HepG2 (cell line): ENCODE measurements around the gene CRYZ. TPM values are rescaled to one million over a fixed set of nuclear protein-coding genes. Genes with fewer than 3 reads are reported as not detected.

ENCODE experiments used
- ATAC-seq: fragments of 200-7000 bp; cut with Tn5 transposase; 3 replicates; pipeline ENCODE4 v1.9.1; 2020; ENCODE audit warnings: mild to moderate bottlenecking, moderate library complexity
- BruUV-seq: library from RNA; stranded (reverse); fragments of 400-500 nt; replicated peaks from 2 replicates; lab custom pipeline; 2021; lab: Mats Ljungman, UMichigan
- CTCF ChIA-PET: fragments of 300-600 bp; formaldehyde crosslinking; extraction: SDS; loops from one replicate; lab custom pipeline; 2021; ENCODE audit warnings: low total read pairs, inconsistent platforms, low intra/inter-chr PET ratio; lab: Yijun Ruan, JAX
- POLR2A ChIA-PET: fragments of 350-600 bp; sonication (Branson Sonifier 250); formaldehyde crosslinking; loops from one replicate; lab custom pipeline; 2020; ENCODE audit warnings: antibody characterized with exemption, inconsistent platforms; lab: Yijun Ruan, JAX
- DNase-seq: peaks from one replicate; pipeline ENCODE4 v3.0.0-alpha.2; 2015; ENCODE audit warnings: low spot score
- FAIRE-seq: peaks from 3 replicates; lab custom pipeline; 2011; peaks lifted over from hg19 to GRCh38; lab: Jason Lieb, UNC
- H2AFZ ChIP-seq: one replicate; pipeline ENCODE4 v1.6.1; 2011; ENCODE audit warnings: low read length, inconsistent platforms
- H3K27ac ChIP-seq: fragments of 300-600 bp; 3 replicates; pipeline ENCODE4 v1.8.0; 2011; ENCODE audit warnings: mixed run types, mild to moderate bottlenecking, mixed read lengths, low read length, inconsistent platforms; ENCODE audit not compliant: insufficient read depth; ENCODE audit errors: extremely low read length
- H3K27me3 ChIP-seq, 2 experiments: fragments of 200-600 bp in 1 of 2; 2 replicates in 1 of 2; 3 replicates in 1 of 2; pipeline versions ENCODE4 v1.6.0 to v1.8.0; 2011; ENCODE audit warnings: low read length in 2 of 2, mild to moderate bottlenecking in 2 of 2, moderate library complexity in 2 of 2, inconsistent platforms in 1 of 2; ENCODE audit not compliant: insufficient read depth in 2 of 2, control insufficient read depth in 1 of 2
- H3K36me3 ChIP-seq, 2 experiments: fragments of 200-600 bp in 1 of 2; replicated peaks in 1 of 2; 2 replicates in 1 of 2; 3 replicates in 1 of 2; pipeline versions ENCODE4 v1.5.1 to v1.8.0; 2011; ENCODE audit warnings: low read length in 2 of 2, inconsistent platforms in 1 of 2; ENCODE audit not compliant: insufficient read depth in 2 of 2, control insufficient read depth in 1 of 2
- H3K4me1 ChIP-seq: 2 replicates; pipeline ENCODE4 v1.5.1; 2012; ENCODE audit warnings: low read length, inconsistent platforms; ENCODE audit not compliant: insufficient read depth
- H3K4me2 ChIP-seq: 2 replicates; pipeline ENCODE4 v1.6.0; 2011; ENCODE audit warnings: low read depth, low read length, inconsistent platforms
- H3K4me3 ChIP-seq, 3 experiments: fragments of 200-600 bp in 1 of 3; sonication (generic), shearing (Covaris generic) in 1 of 3; replicated peaks in 1 of 3; 2 replicates each; pipeline ENCODE4 v1.5.1; 2011 to 2016; ENCODE audit warnings: low read length in 3 of 3, inconsistent platforms in 2 of 3, low read depth in 2 of 3, mild to moderate bottlenecking in 2 of 3, control low read depth in 1 of 3, mixed read lengths in 1 of 3; ENCODE audit not compliant: insufficient read depth in 1 of 3
- H3K79me2 ChIP-seq: one replicate; pipeline ENCODE4 v1.6.1; 2011; ENCODE audit warnings: low read length, inconsistent platforms; ENCODE audit not compliant: insufficient read depth
- H3K9ac ChIP-seq: 2 replicates; pipeline ENCODE4 v1.6.0; 2011; ENCODE audit warnings: mild to moderate bottlenecking, low read depth, low read length, inconsistent platforms; ENCODE audit not compliant: insufficient read depth
- H3K9me3 ChIP-seq: 2 replicates; pipeline ENCODE4 v1.5.1; 2012; ENCODE audit warnings: mild to moderate bottlenecking, low read length
- H4K20me1 ChIP-seq: 2 replicates; pipeline ENCODE4 v1.6.0; 2011; ENCODE audit warnings: inconsistent platforms, mild to moderate bottlenecking, low read length, moderate library complexity; ENCODE audit not compliant: insufficient read depth
- FOXA3 ChIP-seq: IDR thresholded peaks from 2 replicates; pipeline ENCODE4 v1.6.1; 2016; ENCODE audit warnings: missing genetic modification reagents, missing compliant biosample characterization
- GATAD2A ChIP-seq: IDR thresholded peaks from 2 replicates; pipeline ENCODE4 v1.6.1; 2016
- KDM6A ChIP-seq: IDR thresholded peaks from 2 replicates; pipeline ENCODE4 v1.6.1; 2016; ENCODE audit warnings: low read depth
- KLF16 ChIP-seq, 2 experiments: sonication (generic) in 1 of 2; formaldehyde crosslinking in 1 of 2; IDR thresholded peaks; 2 replicates each; pipeline versions ENCODE4 v1.6.1 to v1.8.0; 2016 to 2023; ENCODE audit warnings: missing genetic modification reagents in 2 of 2, missing compliant biosample characterization in 1 of 2
- MED8 ChIP-seq: sonication (generic); formaldehyde crosslinking; IDR thresholded peaks from 2 replicates; pipeline ENCODE4 v1.8.1; 2023; ENCODE audit warnings: mild to moderate bottlenecking, missing genetic modification reagents; ENCODE audit not compliant: insufficient replicate concordance
- NFYC ChIP-seq: IDR thresholded peaks from 2 replicates; pipeline ENCODE4 v1.6.1; 2016; ENCODE audit warnings: missing genetic modification reagents, missing compliant biosample characterization
- NR2C2 ChIP-seq: sonication (generic); formaldehyde crosslinking; IDR thresholded peaks from 2 replicates; pipeline ENCODE4 v1.4.0; 2020; ENCODE audit warnings: missing genetic modification reagents, mild to moderate bottlenecking, moderate library complexity, borderline replicate concordance
- NR2F1 ChIP-seq, 2 experiments: fragments of 450-650 bp in 1 of 2; formaldehyde crosslinking in 1 of 2; IDR thresholded peaks; 2 replicates each; pipeline versions ENCODE4 v1.5.0 to v1.6.1; 2016 to 2020; ENCODE audit warnings: mild to moderate bottlenecking in 1 of 2, missing compliant biosample characterization in 1 of 2, missing genetic modification reagents in 1 of 2, moderate library complexity in 1 of 2
- SUZ12 ChIP-seq: fragments of 150-350 bp; IDR thresholded peaks from 2 replicates; pipeline ENCODE4 v1.6.1; 2014; ENCODE audit warnings: low read depth, low read length
- ZC3H13 ChIP-seq: sonication (generic); formaldehyde crosslinking; IDR thresholded peaks from 2 replicates; pipeline ENCODE4 v1.8.1; 2023; ENCODE audit warnings: mild to moderate bottlenecking, missing genetic modification reagents, moderate library complexity
- ZNF138 ChIP-seq: sonication (generic); formaldehyde crosslinking; IDR thresholded peaks from 2 replicates; pipeline ENCODE4 v1.5.0; 2020; ENCODE audit warnings: mild to moderate bottlenecking, low read depth, missing genetic modification reagents
- ZNF260 ChIP-seq: sonication (generic); formaldehyde crosslinking; IDR thresholded peaks from 2 replicates; pipeline ENCODE4 v1.4.0; 2020; ENCODE audit warnings: missing genetic modification reagents, low read depth, mild to moderate bottlenecking, borderline replicate concordance
- ZNF614 ChIP-seq: IDR thresholded peaks from 2 replicates; pipeline ENCODE4 v1.6.1; 2018; ENCODE audit warnings: missing biosample characterization, missing genetic modification reagents, inconsistent platforms, borderline replicate concordance
- ZNF678 ChIP-seq: sonication (generic); formaldehyde crosslinking; IDR thresholded peaks from 2 replicates; pipeline ENCODE4 v1.4.0; 2020; ENCODE audit warnings: mild to moderate bottlenecking, missing genetic modification reagents
- ZNF720 ChIP-seq: sonication (generic); formaldehyde crosslinking; IDR thresholded peaks from 2 replicates; pipeline ENCODE4 v1.4.0; 2020; ENCODE audit warnings: missing genetic modification reagents
- WGBS: methylation state at CpG from one replicate; pipeline ENCODE4 v1.1.6; 2017; ENCODE audit warnings: low lambda C conversion rate; 5-methylcytosine and 5-hydroxymethylcytosine counted together
- in situ Hi-C: cut with HindIII; loops from 2 replicates; pipeline ENCODE4 v1.10.0; 2017; ENCODE audit warnings: low pct_unique_long_range_greater_than_20kb; ENCODE audit not compliant: extremely low pct_ligation_motif_present
- intact Hi-C: fragments of 100-400 bp; cut with micrococcal nuclease; formaldehyde crosslinking; loops from one replicate; pipeline ENCODE4 v1.10.0; 2022; ENCODE audit not compliant: unreplicated experiment
- polyA plus RNA-seq, 8 experiments: library from polyadenylated mRNA; depleted of rRNA in 3 of 8; stranded (reverse) in 7 of 8; unstranded in 1 of 8; fragments of >200 nt; fragmentation: Illumina TruSeq in 4 of 8; extraction: Trizol in 4 of 8; gene quantifications; 2 replicates each; pipeline versions ENCODE4 v1.2.1 to v1.2.3, GENCODE V29; 2011 to 2016; ENCODE audit warnings: low read depth in 4 of 8, missing spikeins in 1 of 8, mixed read lengths in 1 of 8; ENCODE audit not compliant: insufficient read depth in 1 of 8
- total RNA-seq, 5 experiments: library from RNA; depleted of rRNA; stranded (reverse); fragments of >200 nt; fragmentation: Illumina TruSeq; extraction: Trizol; gene quantifications; 2 replicates each; pipeline ENCODE4 v1.2.3, GENCODE V29; 2016; ENCODE audit warnings: low read depth in 1 of 5
- TF ChIP-seq, protein P1 (sequence below): sonication (generic); formaldehyde crosslinking; IDR thresholded peaks from 2 replicates; pipeline ENCODE4 v1.5.0; 2020; ENCODE audit warnings: missing genetic modification reagents
- TF ChIP-seq, protein P2 (sequence below): sonication (generic); formaldehyde crosslinking; IDR thresholded peaks from 2 replicates; pipeline ENCODE4 v1.8.1; 2023; ENCODE audit warnings: mild to moderate bottlenecking, missing genetic modification reagents
- TF ChIP-seq, protein P3 (sequence below): sonication (generic); formaldehyde crosslinking; IDR thresholded peaks from 2 replicates; pipeline ENCODE4 v1.5.0; 2020; ENCODE audit warnings: mild to moderate bottlenecking, missing genetic modification reagents
- TF ChIP-seq, protein P4 (sequence below): sonication (generic); formaldehyde crosslinking; conservative IDR thresholded peaks from 2 replicates; pipeline ENCODE4 v1.4.0; 2020; ENCODE audit warnings: missing genetic modification reagents

CRYZ gene
- total and polyA plus RNA-seq, 2 of the 13 experiments (the other 11 are each of a cell fraction or from before 2014, with no cell fraction given): 115 to 211 TPM

DNA sequence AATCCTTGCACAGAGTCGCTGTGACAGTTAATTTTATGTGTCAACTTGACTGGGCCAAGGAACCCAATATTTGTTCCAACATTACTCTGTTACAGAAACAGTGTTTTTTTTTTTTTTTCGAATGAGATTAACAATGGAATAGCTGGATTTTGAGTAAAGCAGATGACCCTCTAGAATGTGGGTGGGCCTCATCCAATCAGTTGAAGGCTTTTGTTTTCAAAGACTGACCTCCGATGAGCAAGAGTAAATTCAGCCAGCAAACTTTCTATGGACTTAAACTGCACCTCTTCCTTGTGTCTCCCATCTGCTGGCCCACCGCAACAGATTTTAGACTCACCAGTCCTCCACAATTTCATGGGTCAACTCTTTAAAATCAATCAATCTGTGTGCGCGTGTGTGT, 17.0 kb downstream of the CRYZ start:
- FAIRE-seq (no peak), DNase-seq (no peak), ATAC-seq (no peak)
- Histone ChIP-seq H3K27me3 (no peaks in the 10 kb centered on the region), H3K9me3 (no peaks in the 10 kb centered on the region), H3K4me3 (no peak overlapping the region), H3K9ac (no peak overlapping the region), H3K4me2 (no peak overlapping the region), H3K36me3 (peaks cover 24 to 91% of the 10 kb centered on the region in 2 experiments), H4K20me1 (peaks cover 3% of the 10 kb centered on the region; the same call in 1 of the 2 replicates), H3K4me1 (no peaks in the 10 kb centered on the region), H3K79me2 (peaks cover 2% of the 10 kb centered on the region), H3K27ac (no peak overlapping the region), H2AFZ (no peak overlapping the region)
- intact Hi-C loops: no loop called here
- CTCF ChIA-PET: no interaction called here
- no TSS peak for BruUV-seq
- POLR2A ChIA-PET: interaction anchor here (2.0 kb wide), 1 partner anchor 17 kb away, joined by 4 read pairs; the partner anchor contains the start of genes CRYZ and TYW3
- TF ChIP-seq, protein P1, sequence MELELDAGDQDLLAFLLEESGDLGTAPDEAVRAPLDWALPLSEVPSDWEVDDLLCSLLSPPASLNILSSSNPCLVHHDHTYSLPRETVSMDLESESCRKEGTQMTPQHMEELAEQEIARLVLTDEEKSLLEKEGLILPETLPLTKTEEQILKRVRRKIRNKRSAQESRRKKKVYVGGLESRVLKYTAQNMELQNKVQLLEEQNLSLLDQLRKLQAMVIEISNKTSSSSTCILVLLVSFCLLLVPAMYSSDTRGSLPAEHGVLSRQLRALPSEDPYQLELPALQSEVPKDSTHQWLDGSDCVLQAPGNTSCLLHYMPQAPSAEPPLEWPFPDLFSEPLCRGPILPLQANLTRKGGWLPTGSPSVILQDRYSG (CRISPR knock-in tag): no peak
- TF ChIP-seq FOXA3 (no peak), NR2F1 (CRISPR knock-in tag; IDR thresholded peaks at IDR 0.05) (no peak), ZNF720 (CRISPR knock-in tag) (no peak), KDM6A (no peak), NFYC (CRISPR knock-in tag) (no peak), ZNF678 (CRISPR knock-in tag) (no peak), ZC3H13 (CRISPR knock-in tag) (no peak), ZNF614 (CRISPR knock-in tag) (no peak), NR2C2 (CRISPR knock-in tag) (no peak), GATAD2A (CRISPR knock-in tag) (no peak), MED8 (CRISPR knock-in tag) (no peak), KLF16 (CRISPR knock-in tag; IDR thresholded peaks at IDR 0.05) (no peak), ZNF138 (CRISPR knock-in tag) (no peak), SUZ12 (no peak), ZNF260 (CRISPR knock-in tag) (no peak)
- TF ChIP-seq, protein P2, sequence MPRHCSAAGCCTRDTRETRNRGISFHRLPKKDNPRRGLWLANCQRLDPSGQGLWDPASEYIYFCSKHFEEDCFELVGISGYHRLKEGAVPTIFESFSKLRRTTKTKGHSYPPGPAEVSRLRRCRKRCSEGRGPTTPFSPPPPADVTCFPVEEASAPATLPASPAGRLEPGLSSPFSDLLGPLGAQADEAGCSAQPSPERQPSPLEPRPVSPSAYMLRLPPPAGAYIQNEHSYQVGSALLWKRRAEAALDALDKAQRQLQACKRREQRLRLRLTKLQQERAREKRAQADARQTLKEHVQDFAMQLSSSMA (CRISPR knock-in tag): no peak
- TF ChIP-seq, protein P3, sequence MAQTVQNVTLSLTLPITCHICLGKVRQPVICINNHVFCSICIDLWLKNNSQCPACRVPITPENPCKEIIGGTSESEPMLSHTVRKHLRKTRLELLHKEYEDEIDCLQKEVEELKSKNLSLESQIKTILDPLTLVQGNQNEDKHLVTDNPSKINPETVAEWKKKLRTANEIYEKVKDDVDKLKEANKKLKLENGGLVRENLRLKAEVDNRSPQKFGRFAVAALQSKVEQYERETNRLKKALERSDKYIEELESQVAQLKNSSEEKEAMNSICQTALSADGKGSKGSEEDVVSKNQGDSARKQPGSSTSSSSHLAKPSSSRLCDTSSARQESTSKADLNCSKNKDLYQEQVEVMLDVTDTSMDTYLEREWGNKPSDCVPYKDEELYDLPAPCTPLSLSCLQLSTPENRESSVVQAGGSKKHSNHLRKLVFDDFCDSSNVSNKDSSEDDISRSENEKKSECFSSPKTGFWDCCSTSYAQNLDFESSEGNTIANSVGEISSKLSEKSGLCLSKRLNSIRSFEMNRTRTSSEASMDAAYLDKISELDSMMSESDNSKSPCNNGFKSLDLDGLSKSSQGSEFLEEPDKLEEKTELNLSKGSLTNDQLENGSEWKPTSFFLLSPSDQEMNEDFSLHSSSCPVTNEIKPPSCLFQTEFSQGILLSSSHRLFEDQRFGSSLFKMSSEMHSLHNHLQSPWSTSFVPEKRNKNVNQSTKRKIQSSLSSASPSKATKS (CRISPR knock-in tag): no peak
- TF ChIP-seq, protein P4, sequence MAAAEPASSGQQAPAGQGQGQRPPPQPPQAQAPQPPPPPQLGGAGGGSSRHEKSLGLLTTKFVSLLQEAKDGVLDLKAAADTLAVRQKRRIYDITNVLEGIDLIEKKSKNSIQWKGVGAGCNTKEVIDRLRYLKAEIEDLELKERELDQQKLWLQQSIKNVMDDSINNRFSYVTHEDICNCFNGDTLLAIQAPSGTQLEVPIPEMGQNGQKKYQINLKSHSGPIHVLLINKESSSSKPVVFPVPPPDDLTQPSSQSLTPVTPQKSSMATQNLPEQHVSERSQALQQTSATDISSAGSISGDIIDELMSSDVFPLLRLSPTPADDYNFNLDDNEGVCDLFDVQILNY (CRISPR knock-in tag): no peak
- 81% methylated on average over 6 of the region's 6 CpGs for WGBS
- in situ Hi-C loops: no loop called here
